Glutamatergic neuron (in vitro differentiated cells): ENCODE measurements around the gene GJC2. TPM values are rescaled to one million over a fixed set of nuclear protein-coding genes. Genes with fewer than 3 reads are reported as not detected.
"Not testable (repeated sequence)": the region's sequence is repeated elsewhere in the genome, so short reads cannot be mapped to it uniquely, and the experiment has no call there.

Source experiments
- DNase-seq: peaks from one replicate; pipeline ENCODE4 v3.0.0; 2022
- H3K27ac Mint-ChIP-seq: one replicate; pipeline ENCODE4 v1.8.0; 2020; ENCODE audit warnings: mild to moderate bottlenecking, mixed read lengths, inconsistent platforms; ENCODE audit not compliant: unreplicated experiment
- H3K27me3 Mint-ChIP-seq: one replicate; pipeline ENCODE4 v1.8.0; 2020; ENCODE audit warnings: mild to moderate bottlenecking, moderate library complexity, mixed read lengths, inconsistent platforms; ENCODE audit not compliant: unreplicated experiment
- H3K36me3 Mint-ChIP-seq: one replicate; pipeline ENCODE4 v1.8.0; 2020; ENCODE audit warnings: mild to moderate bottlenecking, mixed read lengths, inconsistent platforms; ENCODE audit not compliant: unreplicated experiment
- H3K4me1 Mint-ChIP-seq: one replicate; pipeline ENCODE4 v1.8.0; 2020; ENCODE audit warnings: mild to moderate bottlenecking, low read depth, mixed read lengths, inconsistent platforms; ENCODE audit not compliant: unreplicated experiment
- H3K4me3 Mint-ChIP-seq: one replicate; pipeline ENCODE4 v1.8.0; 2020; ENCODE audit warnings: mild to moderate bottlenecking, mixed read lengths, inconsistent platforms; ENCODE audit not compliant: unreplicated experiment
- H3K9me3 Mint-ChIP-seq: one replicate; pipeline ENCODE4 v1.8.0; 2020; ENCODE audit warnings: mild to moderate bottlenecking, moderate library complexity, mixed read lengths, inconsistent platforms; ENCODE audit not compliant: unreplicated experiment
- CTCF ChIP-seq: fragments of 200-600 bp; sonication (generic); IDR thresholded peaks from one replicate; pipeline ENCODE4 v1.5.0; 2021; ENCODE audit not compliant: partially characterized antibody, unreplicated experiment
- total RNA-seq: library from RNA; stranded (reverse); fragmentation: NEBNext Ultra II Directional; extraction: Animal tissue kit (Norgen Biotek cat#: 25700); gene quantifications from one replicate; pipeline ENCODE4 v1.2.1, GENCODE V29; 2021; ENCODE audit not compliant: unreplicated experiment

Gene GJC2
- total RNA-seq, 1 donor from 2014 or later = 3.0 TPM

DNA sequence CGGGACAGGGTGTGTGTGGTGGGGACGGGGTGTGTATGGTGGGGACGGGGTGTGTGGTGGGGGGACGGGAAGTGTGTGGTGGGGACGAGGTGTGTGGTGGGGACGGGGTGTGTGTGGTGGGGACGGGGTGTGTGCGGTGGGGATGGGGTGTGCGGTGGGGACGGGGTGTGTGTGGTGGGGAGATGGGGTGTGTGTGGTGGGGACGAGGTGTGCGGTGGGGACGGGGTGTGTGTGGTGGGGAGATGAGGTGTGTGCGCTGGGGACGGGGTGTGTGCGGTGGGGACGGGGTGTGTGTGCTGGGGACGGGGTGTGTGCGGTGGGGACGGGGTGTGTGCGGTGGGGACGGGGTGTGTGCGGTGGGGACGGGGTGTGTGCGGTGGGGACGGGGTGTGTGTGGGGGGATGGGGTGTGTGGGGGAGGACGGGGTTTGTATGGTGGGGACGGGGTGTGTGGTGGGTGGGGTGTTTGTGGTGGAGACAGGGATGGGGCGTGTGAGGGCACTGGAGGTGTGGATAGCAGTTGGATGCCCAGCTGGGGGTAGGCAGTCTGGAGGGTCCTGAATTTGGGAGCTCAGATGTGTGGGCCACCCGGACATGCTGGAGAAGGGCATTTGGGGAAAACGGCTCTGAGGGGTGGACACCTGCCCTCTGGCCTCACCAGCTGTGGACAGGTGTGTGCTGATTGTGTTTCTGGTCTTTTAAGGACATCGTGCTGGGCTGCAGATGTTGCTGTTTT lies 32.7 kb downstream of the GJC2 start:
- H3K4me3 Mint-ChIP-seq = no peak overlapping the region
- H3K27me3 Mint-ChIP-seq = peaks cover 4% of the 10 kb centered on the region
- no peak overlapping the region for H3K27ac Mint-ChIP-seq
- DNase-seq = no peak
- peaks cover 5% of the 10 kb centered on the region for H3K4me1 Mint-ChIP-seq
- H3K36me3 Mint-ChIP-seq = no peaks in the 10 kb centered on the region
- peaks cover 2% of the 10 kb centered on the region for H3K9me3 Mint-ChIP-seq
- no peak for TF ChIP-seq CTCF

DNA sequence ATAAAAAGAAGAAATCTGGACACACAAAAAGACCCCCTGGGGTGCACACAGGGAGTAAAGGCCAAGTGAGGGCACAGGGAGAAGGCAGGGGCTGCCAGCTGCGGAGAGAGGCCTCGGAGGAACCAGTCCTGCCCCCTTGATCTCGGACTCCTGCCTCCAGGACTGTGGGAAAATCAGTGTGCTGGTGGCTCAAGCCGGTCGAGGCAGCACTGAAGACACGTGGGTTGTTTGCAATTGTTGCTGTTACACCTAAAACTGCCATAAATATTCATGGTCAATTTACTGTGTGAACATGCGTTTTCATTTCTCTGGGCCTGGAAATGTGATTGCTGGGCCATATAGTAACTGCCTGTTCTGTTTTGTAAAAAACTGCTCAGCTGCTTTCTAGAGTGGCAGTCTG lies 34.4 kb downstream of the GJC2 start:
- H3K36me3 Mint-ChIP-seq = peaks cover 5% of the 10 kb centered on the region
- H3K27ac Mint-ChIP-seq = no peak overlapping the region
- DNase-seq = no peak
- no peaks in the 10 kb centered on the region for H3K4me1 Mint-ChIP-seq
- no peak overlapping the region for H3K4me3 Mint-ChIP-seq
- H3K27me3 Mint-ChIP-seq = peaks cover 4% of the 10 kb centered on the region
- peaks cover 2% of the 10 kb centered on the region for H3K9me3 Mint-ChIP-seq
- no peak for TF ChIP-seq CTCF

DNA sequence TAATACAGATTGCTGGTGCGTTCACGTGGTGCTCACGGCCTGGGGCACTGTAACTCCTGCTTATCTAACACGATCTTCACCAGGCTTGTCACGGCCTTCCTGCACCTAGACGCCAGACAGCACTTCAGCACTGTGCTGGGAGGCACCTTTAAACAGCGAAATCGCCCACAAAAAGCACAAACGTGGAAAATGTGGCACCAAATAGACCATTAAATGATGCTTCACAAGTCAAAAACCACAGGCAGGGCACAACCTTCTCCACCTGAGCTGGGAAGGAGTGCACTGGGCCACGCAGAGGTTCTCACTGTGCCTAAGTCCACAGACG lies 35.9 kb downstream of the GJC2 start:
- peaks cover 5% of the 10 kb centered on the region for H3K36me3 Mint-ChIP-seq
- no peak overlapping the region for H3K27ac Mint-ChIP-seq
- no peaks in the 10 kb centered on the region for H3K9me3 Mint-ChIP-seq
- TF ChIP-seq CTCF = no peak
- DNase-seq = no peak
- no peaks in the 10 kb centered on the region for H3K4me1 Mint-ChIP-seq
- H3K4me3 Mint-ChIP-seq = no peak overlapping the region
- peaks cover 2% of the 10 kb centered on the region for H3K27me3 Mint-ChIP-seq

- H3K9me3 Mint-ChIP-seq, H3K4me1 Mint-ChIP-seq, DNase-seq, H3K27ac Mint-ChIP-seq, H3K36me3 Mint-ChIP-seq, H3K4me3 Mint-ChIP-seq, H3K27me3 Mint-ChIP-seq: not testable (repeated sequence)
Measured at GRCh38 chr1:228188249-228188648, 38.5 kb downstream of the GJC2 start.

DNA sequence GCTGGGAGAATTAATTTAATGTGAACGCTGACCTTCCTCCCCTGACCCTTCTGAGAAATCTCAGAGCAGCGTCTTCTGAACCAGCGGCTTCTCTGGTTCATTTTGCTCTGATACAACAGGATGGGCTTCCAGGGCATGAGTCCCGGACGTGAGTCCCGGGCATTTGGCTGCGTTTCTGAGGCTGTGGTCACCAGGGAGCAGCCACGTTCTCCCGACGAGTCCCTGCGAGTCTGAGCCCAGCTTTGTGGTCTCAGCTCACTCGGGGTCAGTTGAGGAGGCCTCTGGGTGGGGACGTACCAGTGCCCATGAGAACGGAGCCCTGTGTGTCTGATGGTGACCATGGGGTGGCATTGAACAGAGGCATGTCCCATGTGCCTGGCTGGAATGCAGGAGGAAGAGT lies 40.5 kb downstream of the GJC2 start:
- no peak for TF ChIP-seq CTCF
- peaks cover 3% of the 10 kb centered on the region for H3K27me3 Mint-ChIP-seq
- H3K36me3 Mint-ChIP-seq = peaks cover 5% of the 10 kb centered on the region
- no peaks in the 10 kb centered on the region for H3K4me1 Mint-ChIP-seq
- DNase-seq = no peak
- no peak overlapping the region for H3K27ac Mint-ChIP-seq
- H3K4me3 Mint-ChIP-seq = no peak overlapping the region
- peaks cover 8% of the 10 kb centered on the region for H3K9me3 Mint-ChIP-seq
